Measurements from ENCODE around the gene SUSD5. TPM values are rescaled to one million over a fixed set of nuclear protein-coding genes. Genes with fewer than 3 reads are reported as not detected.
A peak's percentile ranks its signal among the peaks of the same experiment; 100 is the strongest.

SUSD5 gene
- 2.0 TPM for total RNA-seq (ENCODE audit: unreplicated experiment)
- long read RNA-seq, full-length matches to known transcripts = 2 of 2 reads
- long read RNA-seq, partial matches to known transcripts = 0 of 2 reads
- long read RNA-seq, other reads (novel, unspliced or antisense) = 0 of 2 reads

DNA sequence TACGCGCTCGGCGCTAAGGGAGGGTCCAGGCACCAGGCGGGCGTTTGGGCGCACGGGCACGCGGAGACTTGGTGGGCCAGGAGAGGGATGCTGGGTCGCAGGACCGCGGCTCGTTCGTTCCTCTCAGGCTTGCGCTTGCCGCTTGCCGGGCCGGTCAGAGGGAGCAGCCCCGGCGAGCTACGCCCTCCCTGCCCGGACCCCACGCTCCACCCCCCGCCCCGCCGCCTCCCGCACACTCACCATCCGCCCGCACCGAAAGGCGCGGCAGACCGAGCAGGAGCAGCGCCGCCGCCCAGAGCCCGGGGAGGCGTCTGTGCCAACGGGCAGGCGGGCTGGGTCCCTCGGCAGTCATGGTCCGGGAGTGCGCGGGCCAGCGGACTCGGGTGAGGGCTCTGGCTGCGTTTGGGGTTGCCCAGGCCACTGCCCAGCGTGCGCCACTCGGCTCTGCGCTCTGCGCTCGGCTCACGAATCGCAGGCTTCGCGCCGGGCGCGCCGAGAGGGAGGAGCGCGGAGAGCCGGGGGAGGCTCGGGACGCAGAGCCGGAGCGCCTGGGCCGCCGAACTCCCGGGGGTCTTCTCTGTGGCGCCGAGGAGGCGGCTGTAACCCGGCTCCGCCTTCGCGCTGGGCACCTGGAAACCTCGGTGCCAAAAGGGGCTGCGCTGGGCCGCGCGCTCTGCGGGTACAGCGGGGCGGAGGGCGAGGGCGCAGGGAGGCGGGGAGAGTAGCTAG lies at the start of gene SUSD5:
TSS of gene SUSD5 (minus strand) at position 365 of the 729 bp plus-strand sequence. CDS start at position 352, 13 bp downstream.
- DNase-seq = peak; percentile 76
- H3K27me3 Mint-ChIP-seq (ENCODE audit: unreplicated experiment) = peaks cover 20% of the 10 kb centered on the region
- H3K4me3 Mint-ChIP-seq (ENCODE audit: unreplicated experiment) = peak within 1 kb of the TSS; percentile 89
- peaks cover 4% of the 10 kb centered on the region for H3K36me3 Mint-ChIP-seq (ENCODE audit: unreplicated experiment)
- H3K4me1 Mint-ChIP-seq (ENCODE audit: low read depth, unreplicated experiment) = no peaks in the 10 kb centered on the region
- TF ChIP-seq, protein P1, sequence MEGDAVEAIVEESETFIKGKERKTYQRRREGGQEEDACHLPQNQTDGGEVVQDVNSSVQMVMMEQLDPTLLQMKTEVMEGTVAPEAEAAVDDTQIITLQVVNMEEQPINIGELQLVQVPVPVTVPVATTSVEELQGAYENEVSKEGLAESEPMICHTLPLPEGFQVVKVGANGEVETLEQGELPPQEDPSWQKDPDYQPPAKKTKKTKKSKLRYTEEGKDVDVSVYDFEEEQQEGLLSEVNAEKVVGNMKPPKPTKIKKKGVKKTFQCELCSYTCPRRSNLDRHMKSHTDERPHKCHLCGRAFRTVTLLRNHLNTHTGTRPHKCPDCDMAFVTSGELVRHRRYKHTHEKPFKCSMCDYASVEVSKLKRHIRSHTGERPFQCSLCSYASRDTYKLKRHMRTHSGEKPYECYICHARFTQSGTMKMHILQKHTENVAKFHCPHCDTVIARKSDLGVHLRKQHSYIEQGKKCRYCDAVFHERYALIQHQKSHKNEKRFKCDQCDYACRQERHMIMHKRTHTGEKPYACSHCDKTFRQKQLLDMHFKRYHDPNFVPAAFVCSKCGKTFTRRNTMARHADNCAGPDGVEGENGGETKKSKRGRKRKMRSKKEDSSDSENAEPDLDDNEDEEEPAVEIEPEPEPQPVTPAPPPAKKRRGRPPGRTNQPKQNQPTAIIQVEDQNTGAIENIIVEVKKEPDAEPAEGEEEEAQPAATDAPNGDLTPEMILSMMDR (IDR thresholded peaks at IDR 0.05; ENCODE audit: partially characterized antibody, unreplicated experiment) = no peak
- peaks cover 7% of the 10 kb centered on the region for H3K9me3 Mint-ChIP-seq (ENCODE audit: unreplicated experiment)
- peak within 1 kb of the TSS; percentile 60 for H3K27ac Mint-ChIP-seq (ENCODE audit: unreplicated experiment)

- Mint-ChIP-seq H3K27ac (ENCODE audit: unreplicated experiment) (no peak overlapping the region), H3K36me3 (ENCODE audit: unreplicated experiment) (peaks cover 7% of the 10 kb centered on the region), H3K4me1 (ENCODE audit: low read depth, unreplicated experiment) (no peaks in the 10 kb centered on the region), H3K4me3 (ENCODE audit: unreplicated experiment) (no peak overlapping the region), H3K9me3 (ENCODE audit: unreplicated experiment) (no peaks in the 10 kb centered on the region), H3K27me3 (ENCODE audit: unreplicated experiment) (no peaks in the 10 kb centered on the region)
- TF ChIP-seq, protein P1 (IDR thresholded peaks at IDR 0.05; ENCODE audit: partially characterized antibody, unreplicated experiment) = no peak
- DNase-seq = no peak
These were observed 41.5 kb upstream of the SUSD5 start for GRCh38 chr3:33260104-33260503.

- TF ChIP-seq, protein P1 (IDR thresholded peaks at IDR 0.05; ENCODE audit: partially characterized antibody, unreplicated experiment) = no peak
- Mint-ChIP-seq H3K9me3 (ENCODE audit: unreplicated experiment) (no peaks in the 10 kb centered on the region), H3K4me3 (ENCODE audit: unreplicated experiment) (no peak overlapping the region), H3K27ac (ENCODE audit: unreplicated experiment) (no peak overlapping the region), H3K4me1 (ENCODE audit: low read depth, unreplicated experiment) (no peaks in the 10 kb centered on the region), H3K36me3 (ENCODE audit: unreplicated experiment) (no peaks in the 10 kb centered on the region), H3K27me3 (ENCODE audit: unreplicated experiment) (no peaks in the 10 kb centered on the region)
- no peak for DNase-seq
These were observed 37.6 kb upstream of the SUSD5 start for GRCh38 chr3:33256249-33256648.

- Mint-ChIP-seq H3K9me3 (ENCODE audit: unreplicated experiment) (no peaks in the 10 kb centered on the region), H3K4me3 (ENCODE audit: unreplicated experiment) (no peak overlapping the region), H3K27ac (ENCODE audit: unreplicated experiment) (no peak overlapping the region), H3K4me1 (ENCODE audit: low read depth, unreplicated experiment) (no peaks in the 10 kb centered on the region), H3K27me3 (ENCODE audit: unreplicated experiment) (no peaks in the 10 kb centered on the region), H3K36me3 (ENCODE audit: unreplicated experiment) (no peaks in the 10 kb centered on the region)
- DNase-seq = no peak
- TF ChIP-seq, protein P1 (IDR thresholded peaks at IDR 0.05; ENCODE audit: partially characterized antibody, unreplicated experiment) = no peak
These were observed 32.1 kb upstream of the SUSD5 start for GRCh38 chr3:33250712-33251111.

DNA sequence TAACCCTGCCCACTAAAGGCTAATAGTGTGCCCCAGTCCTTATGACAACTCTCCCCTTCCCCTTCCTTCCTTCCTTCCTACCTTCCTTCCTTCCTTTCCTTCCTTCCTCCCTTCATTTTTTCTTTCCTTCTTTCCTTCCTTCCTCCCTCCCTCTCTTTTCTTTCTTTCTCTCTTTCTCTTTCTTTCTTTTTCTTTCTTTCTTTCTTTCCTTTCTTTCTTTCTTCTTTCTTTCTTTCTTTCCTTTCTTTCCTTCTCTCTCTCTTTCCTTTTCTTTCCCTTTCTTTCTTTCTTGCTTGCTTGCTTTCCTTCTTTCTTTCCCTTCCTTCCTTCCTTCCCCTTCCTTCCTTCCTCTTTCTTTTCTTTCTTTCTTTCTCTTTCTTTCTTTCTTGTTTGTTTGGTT lies 28.2 kb upstream of the SUSD5 start:
- Mint-ChIP-seq H3K36me3 (ENCODE audit: unreplicated experiment) (no peaks in the 10 kb centered on the region), H3K9me3 (ENCODE audit: unreplicated experiment) (no peaks in the 10 kb centered on the region), H3K27ac (ENCODE audit: unreplicated experiment) (no peak overlapping the region), H3K4me3 (ENCODE audit: unreplicated experiment) (no peak overlapping the region), H3K4me1 (ENCODE audit: low read depth, unreplicated experiment) (no peaks in the 10 kb centered on the region), H3K27me3 (ENCODE audit: unreplicated experiment) (no peaks in the 10 kb centered on the region)
- no peak for DNase-seq
- TF ChIP-seq, protein P1 (IDR thresholded peaks at IDR 0.05; ENCODE audit: partially characterized antibody, unreplicated experiment) = no peak

Data from glutamatergic neuron (in vitro differentiated cells).